Measurements from ENCODE around the gene BIRC7. TPM values are rescaled to one million over a fixed set of nuclear protein-coding genes. Genes with fewer than 3 reads are reported as not detected.

The BIRC7 gene
- total RNA-seq, 1 experiment from 2014 or later: 0.17 TPM

- H3K4me1 Mint-ChIP-seq: peaks cover 23% of the 10 kb centered on the region
- peaks cover 43% of the 10 kb centered on the region for H3K36me3 Mint-ChIP-seq
- TF ChIP-seq ATF3 (CRISPR knock-in tag; conservative IDR thresholded peaks at IDR 0.05): no peak
- no peak for TF ChIP-seq GABPB1 (CRISPR knock-in tag; IDR thresholded peaks at IDR 0.05)
- no peak for TF ChIP-seq FOXP1 (CRISPR knock-in tag; IDR thresholded peaks at IDR 0.05; ENCODE audit: borderline replicate concordance)
- TF ChIP-seq, protein P1, sequence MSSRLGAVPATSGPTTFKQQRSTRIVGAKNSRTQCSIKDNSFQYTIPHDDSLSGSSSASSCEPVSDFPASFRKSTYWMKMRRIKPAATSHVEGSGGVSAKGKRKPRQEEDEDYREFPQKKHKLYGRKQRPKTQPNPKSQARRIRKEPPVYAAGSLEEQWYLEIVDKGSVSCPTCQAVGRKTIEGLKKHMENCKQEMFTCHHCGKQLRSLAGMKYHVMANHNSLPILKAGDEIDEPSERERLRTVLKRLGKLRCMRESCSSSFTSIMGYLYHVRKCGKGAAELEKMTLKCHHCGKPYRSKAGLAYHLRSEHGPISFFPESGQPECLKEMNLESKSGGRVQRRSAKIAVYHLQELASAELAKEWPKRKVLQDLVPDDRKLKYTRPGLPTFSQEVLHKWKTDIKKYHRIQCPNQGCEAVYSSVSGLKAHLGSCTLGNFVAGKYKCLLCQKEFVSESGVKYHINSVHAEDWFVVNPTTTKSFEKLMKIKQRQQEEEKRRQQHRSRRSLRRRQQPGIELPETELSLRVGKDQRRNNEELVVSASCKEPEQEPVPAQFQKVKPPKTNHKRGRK (CRISPR knock-in tag; IDR thresholded peaks at IDR 0.05; ENCODE audit: borderline replicate concordance): no peak
- TF ChIP-seq ATF2 (CRISPR knock-in tag; IDR thresholded peaks at IDR 0.05; ENCODE audit: borderline replicate concordance, low read depth): no peak
- TF ChIP-seq ZNF416 (CRISPR knock-in tag; IDR thresholded peaks at IDR 0.05): no peak
- TF ChIP-seq ESRRA (CRISPR knock-in tag; IDR thresholded peaks at IDR 0.05; ENCODE audit: borderline replicate concordance): no peak
- TF ChIP-seq TEAD1 (CRISPR knock-in tag; IDR thresholded peaks at IDR 0.05): no peak
- TF ChIP-seq PRDM15 (CRISPR knock-in tag; IDR thresholded peaks at IDR 0.05): no peak
- TF ChIP-seq TP53 (CRISPR knock-in tag; IDR thresholded peaks at IDR 0.05): no peak
- peak overlapping the region; percentile 70 for H3K27ac Mint-ChIP-seq
- no peak for DNase-seq (ENCODE audit: low spot score)
- no peaks in the 10 kb centered on the region for H3K9me3 Mint-ChIP-seq
- no peak for ATAC-seq
- ChIA-PET POLR2A (no interaction called here), CTCF (interaction anchor here (0.6 to 4.6 kb wide), 8 partner anchors 15 to 226 kb away, joined by 3 to 30 read pairs (median 5); partner anchors contain the start of gene YTHDF1)
- no peaks in the 10 kb centered on the region for H3K27me3 Mint-ChIP-seq (ENCODE audit: low read depth)
- H3K4me3 Mint-ChIP-seq: no peak overlapping the region
Observed at GRCh38 chr20:63198606-63199005, 37.1 kb upstream of the BIRC7 start.

DNA sequence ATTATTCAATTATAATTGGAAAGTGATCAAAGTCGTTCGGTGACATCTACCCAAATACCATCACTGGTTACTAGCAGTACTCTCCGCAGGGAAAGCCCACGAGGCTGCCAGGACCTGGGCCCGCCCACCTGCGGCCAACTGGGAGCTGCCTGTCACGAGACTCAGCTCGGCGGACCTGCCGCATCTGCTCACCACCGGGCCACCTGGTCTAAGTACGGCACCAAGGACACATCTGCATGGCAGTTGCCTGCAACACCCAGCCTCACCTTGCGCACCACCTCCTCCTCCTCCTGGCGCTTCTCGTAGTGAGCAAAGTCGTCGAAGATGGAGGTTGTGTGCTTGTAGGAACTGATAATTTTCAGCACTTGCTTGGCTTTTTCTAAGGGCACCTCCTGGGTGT lies 33.7 kb upstream of the BIRC7 start:
- 0 out of 2 replicates have a peak, but pooled peaks have one; percentile 30 for ATAC-seq
- H3K4me3 Mint-ChIP-seq: no peak overlapping the region
- CTCF ChIA-PET: interaction anchor here (1.1 to 2.2 kb wide), 3 partner anchors 13 to 33 kb away, joined by 3 to 5 read pairs (median 3); no protein-coding TSS in a partner anchor

More for the DNA sequence above, 33.7 kb upstream of the BIRC7 start:
- Mint-ChIP-seq H3K36me3 (peaks cover 43% of the 10 kb centered on the region), H3K4me1 (peaks cover 10% of the 10 kb centered on the region), H3K27ac (no peak overlapping the region), H3K9me3 (no peaks in the 10 kb centered on the region), H3K27me3 (ENCODE audit: low read depth) (no peaks in the 10 kb centered on the region)
- POLR2A ChIA-PET: no interaction called here
- no peak for DNase-seq (ENCODE audit: low spot score)
- no peak for TF ChIP-seq MXD4 (CRISPR knock-in tag; IDR thresholded peaks at IDR 0.05; ENCODE audit: borderline replicate concordance)
- TF ChIP-seq, protein P2, sequence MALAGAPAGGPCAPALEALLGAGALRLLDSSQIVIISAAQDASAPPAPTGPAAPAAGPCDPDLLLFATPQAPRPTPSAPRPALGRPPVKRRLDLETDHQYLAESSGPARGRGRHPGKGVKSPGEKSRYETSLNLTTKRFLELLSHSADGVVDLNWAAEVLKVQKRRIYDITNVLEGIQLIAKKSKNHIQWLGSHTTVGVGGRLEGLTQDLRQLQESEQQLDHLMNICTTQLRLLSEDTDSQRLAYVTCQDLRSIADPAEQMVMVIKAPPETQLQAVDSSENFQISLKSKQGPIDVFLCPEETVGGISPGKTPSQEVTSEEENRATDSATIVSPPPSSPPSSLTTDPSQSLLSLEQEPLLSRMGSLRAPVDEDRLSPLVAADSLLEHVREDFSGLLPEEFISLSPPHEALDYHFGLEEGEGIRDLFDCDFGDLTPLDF (CRISPR knock-in tag; IDR thresholded peaks at IDR 0.05): no peak
- no peak for TF ChIP-seq ATF2 (CRISPR knock-in tag; IDR thresholded peaks at IDR 0.05; ENCODE audit: borderline replicate concordance, low read depth)
- no peak for TF ChIP-seq TP53 (CRISPR knock-in tag; IDR thresholded peaks at IDR 0.05)
- no peak for TF ChIP-seq IRF1 (CRISPR knock-in tag; IDR thresholded peaks at IDR 0.05)
- TF ChIP-seq FOXP1 (CRISPR knock-in tag; IDR thresholded peaks at IDR 0.05; ENCODE audit: borderline replicate concordance): no peak
- TF ChIP-seq GABPB1 (CRISPR knock-in tag; IDR thresholded peaks at IDR 0.05): no peak
- no peak for TF ChIP-seq SMAD4 (CRISPR knock-in tag; IDR thresholded peaks at IDR 0.05)
- TF ChIP-seq ZNF263 (CRISPR knock-in tag; IDR thresholded peaks at IDR 0.05; ENCODE audit: low read depth): no peak
- TF ChIP-seq, protein P1 (CRISPR knock-in tag; IDR thresholded peaks at IDR 0.05; ENCODE audit: borderline replicate concordance): no peak
- TF ChIP-seq, protein P3, sequence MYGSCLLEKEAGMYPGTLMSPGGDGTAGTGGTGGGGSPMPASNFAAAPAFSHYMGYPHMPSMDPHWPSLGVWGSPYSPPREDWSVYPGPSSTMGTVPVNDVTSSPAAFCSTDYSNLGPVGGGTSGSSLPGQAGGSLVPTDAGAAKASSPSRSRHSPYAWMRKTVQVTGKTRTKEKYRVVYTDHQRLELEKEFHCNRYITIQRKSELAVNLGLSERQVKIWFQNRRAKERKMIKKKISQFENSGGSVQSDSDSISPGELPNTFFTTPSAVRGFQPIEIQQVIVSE (CRISPR knock-in tag; IDR thresholded peaks at IDR 0.05; ENCODE audit: borderline replicate concordance): no peak
- TF ChIP-seq ETV6 (CRISPR knock-in tag; IDR thresholded peaks at IDR 0.05): no peak

Measured in WTC11 (cell line).